ENCODE measurements around the gene ERBB2.

GRCh38 chr17:39745335-39746144 is 45.7 kb downstream of the ERBB2 start:
- TF ChIP-seq CTCF (IDR thresholded peaks at IDR 0.05) (no peak), POLR2A (IDR thresholded peaks at IDR 0.05) (no peak)

Data from suprapubic skin (tissue), 3 donors.